HG03139 (cell line): ENCODE data around the gene ROR2.

Experiments used
- ATAC-seq: cut with Tn5 transposase; IDR thresholded peaks from one replicate; pipeline ENCODE4 v1.9.1; 2021; ENCODE audit not compliant: unreplicated experiment

ROR2 gene

GRCh38 chr9:91589101-91589553 is 360.9 kb downstream of the ROR2 start:
- ATAC-seq: no peak

GRCh38 chr9:91586282-91586681 is 363.7 kb downstream of the ROR2 start:
- no peak for ATAC-seq

GRCh38 chr9:91583966-91584365 is 366.1 kb downstream of the ROR2 start:
- ATAC-seq: no peak

- ATAC-seq: no peak
These were observed 366.7 kb downstream of the ROR2 start for GRCh38 chr9:91583161-91583875.

GRCh38 chr9:91582181-91582580 is 367.8 kb downstream of the ROR2 start:
- no peak for ATAC-seq

GRCh38 chr9:91580136-91580535 is 369.9 kb downstream of the ROR2 start:
- no peak for ATAC-seq

- no peak for ATAC-seq
These were observed 371.1 kb downstream of the ROR2 start for GRCh38 chr9:91578911-91579310.

GRCh38 chr9:91577633-91578061 is 372.4 kb downstream of the ROR2 start:
- ATAC-seq: no peak

GRCh38 chr9:91572811-91573210 is 377.2 kb downstream of the ROR2 start:
- ATAC-seq: no peak

- no peak for ATAC-seq
These were observed 378.0 kb downstream of the ROR2 start for GRCh38 chr9:91572044-91572443.

GRCh38 chr9:91571036-91571435 is 379.0 kb downstream of the ROR2 start:
- no peak for ATAC-seq

- no peak for ATAC-seq
These were observed 382.3 kb downstream of the ROR2 start for GRCh38 chr9:91567642-91568274.

- no peak for ATAC-seq
These were observed 385.9 kb downstream of the ROR2 start for GRCh38 chr9:91564081-91564670.

- no peak for ATAC-seq
These were observed 387.6 kb downstream of the ROR2 start for GRCh38 chr9:91562416-91562815.

GRCh38 chr9:91560301-91560700 is 389.7 kb downstream of the ROR2 start:
- no peak for ATAC-seq

- ATAC-seq: no peak
These were observed 391.1 kb downstream of the ROR2 start for GRCh38 chr9:91558879-91559278.

GRCh38 chr9:91558395-91558794 is 391.6 kb downstream of the ROR2 start:
- ATAC-seq: no peak

- no peak for ATAC-seq
These were observed 392.7 kb downstream of the ROR2 start for GRCh38 chr9:91557327-91557726.

- no peak for ATAC-seq
These were observed 394.9 kb downstream of the ROR2 start for GRCh38 chr9:91555132-91555531.

- no peak for ATAC-seq
These were observed 400.9 kb downstream of the ROR2 start for GRCh38 chr9:91549177-91549576.

GRCh38 chr9:91547081-91547480 is 402.9 kb downstream of the ROR2 start:
- ATAC-seq: no peak

- no peak for ATAC-seq
These were observed 403.5 kb downstream of the ROR2 start for GRCh38 chr9:91546574-91546973.
